Measurements from ENCODE around the gene AIFM3. TPM values are rescaled to one million over a fixed set of nuclear protein-coding genes. Genes with fewer than 3 reads are reported as not detected.

AIFM3 gene
- total and polyA plus RNA-seq, 2 donors (not counting 1 experiment from before 2014, with no cell fraction given) = 3.0 to 6.0 TPM

GRCh38 chr22:20975541-20976290 is 8.7 kb downstream of the AIFM3 start:
- H3K36me3 ChIP-seq (replicated peaks in 1 of 2; ENCODE audit: control extremely low read depth in 1 of 2, control insufficient read depth in 1 of 2, extremely low read depth in 1 of 2, insufficient read depth in 2 of 2, low read length in 1 of 2) = no peaks in the 10 kb centered on the region
- no peaks in the 10 kb centered on the region for H4K20me1 ChIP-seq (ENCODE audit: control insufficient read depth, insufficient read depth, low read length, poor library complexity, severe bottlenecking)
- peaks cover 0 to 22% (median 8%) of the 10 kb centered on the region in 3 donors for H3K9me3 ChIP-seq (ENCODE audit: control extremely low read depth in 1 of 3, control insufficient read depth in 2 of 3, insufficient read depth in 1 of 3, low read length in 2 of 3)
- no peak for DNase-seq
- intact Hi-C loops (cut with micrococcal nuclease) = no loop called here
- Mint-ChIP-seq H3K4me1 (peaks cover 30% of the 10 kb centered on the region), H3K27me3 (peaks cover 3% of the 10 kb centered on the region), H3K4me3 (no peak overlapping the region), H3K27ac (peak overlapping the region; percentile 53), H3K9me3 (ENCODE audit: insufficient read depth) (no peaks in the 10 kb centered on the region)
- TF ChIP-seq EZH2 (IDR thresholded peaks at IDR 0.05; ENCODE audit: borderline replicate concordance, insufficient read depth, low read depth, low read length, poor library complexity, severe bottlenecking) (no peak), CTCF (IDR thresholded peaks at IDR 0.05) (no peak)
- ChIA-PET POLR2A (interaction anchor here (0.6 kb wide), 1 partner anchor 505 kb away, joined by 5 read pairs; no protein-coding TSS in a partner anchor), CTCF (interaction anchor here (1.0 kb wide), 1 partner anchor 14 kb away, joined by 5 read pairs; no protein-coding TSS in a partner anchor)
- no peak overlapping the region for H3K4me2 ChIP-seq (replicated peaks; ENCODE audit: low read depth, low read length, poor library complexity, severe bottlenecking)
- H3K27ac ChIP-seq (ENCODE audit: low read length in 2 of 2) = no peak overlapping the region
- H3K9ac ChIP-seq (ENCODE audit: low read length) = no peak overlapping the region
- H3K4me1 ChIP-seq (ENCODE audit: control insufficient read depth in 2 of 2, insufficient read depth in 2 of 2, low read length in 2 of 2) = peaks cover 23 to 41% of the 10 kb centered on the region in 2 donors
- peaks cover 4% of the 10 kb centered on the region for H3K79me2 ChIP-seq (ENCODE audit: control insufficient read depth, insufficient read depth, low read length)
- 88% methylated on average over 14 of the region's 14 CpGs for WGBS (ENCODE audit: insufficient coverage)
- H3K4me3 ChIP-seq (ENCODE audit: control extremely low read depth in 1 of 5, extremely low read depth in 1 of 5, insufficient read depth in 1 of 5, low read depth in 2 of 5, low read length in 4 of 5) = no peak overlapping the region
- no peak overlapping the region for H2AFZ ChIP-seq (ENCODE audit: insufficient read depth, low read depth, low read length, poor library complexity, severe bottlenecking)
- ATAC-seq (ENCODE audit: low read depth) = no peak
- H3K27me3 ChIP-seq (replicated peaks in 1 of 4; ENCODE audit: control extremely low read depth in 1 of 4, control insufficient read depth in 3 of 4, insufficient read depth in 4 of 4, low read length in 3 of 4) = peaks cover 0 to 3% (median 0%) of the 10 kb centered on the region in 4 experiments

DNA sequence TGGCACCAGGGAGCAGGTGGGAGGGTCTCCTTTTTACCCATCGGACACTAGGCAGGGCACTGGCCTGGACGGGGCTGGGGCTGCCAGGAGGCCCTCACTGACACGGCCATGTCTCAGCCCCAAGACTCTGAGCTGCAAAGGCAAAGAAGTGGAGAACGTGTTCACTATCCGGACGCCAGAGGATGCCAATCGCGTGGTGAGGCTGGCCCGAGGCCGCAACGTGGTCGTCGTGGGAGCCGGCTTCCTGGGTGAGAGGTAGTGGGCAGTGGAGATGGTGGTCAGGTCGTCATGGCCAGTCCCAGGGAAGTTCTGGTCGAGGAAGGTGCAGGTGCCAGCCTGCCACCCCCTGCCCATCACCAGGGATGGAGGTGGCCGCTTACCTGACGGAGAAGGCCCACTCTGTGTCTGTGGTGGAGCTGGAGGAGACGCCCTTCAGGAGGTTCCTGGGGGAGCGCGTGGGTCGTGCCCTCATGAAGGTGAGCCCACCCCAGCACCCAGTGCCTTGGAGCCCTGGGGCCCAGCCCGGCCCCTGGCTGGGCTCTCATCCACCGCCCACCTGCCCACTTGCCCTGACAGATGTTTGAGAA is 9.3 kb downstream of the AIFM3 start:
- no peak for TF ChIP-seq EZH2 (IDR thresholded peaks at IDR 0.05; ENCODE audit: borderline replicate concordance, insufficient read depth, low read depth, low read length, poor library complexity, severe bottlenecking)
- TF ChIP-seq CTCF (IDR thresholded peaks at IDR 0.05) = no peak
- H3K27ac ChIP-seq (ENCODE audit: low read length in 2 of 2) = no peak overlapping the region
- no peak overlapping the region for H3K9ac ChIP-seq (ENCODE audit: low read length)
- H3K27me3 ChIP-seq (replicated peaks in 1 of 4; ENCODE audit: control extremely low read depth in 1 of 4, control insufficient read depth in 3 of 4, insufficient read depth in 4 of 4, low read length in 3 of 4) = peaks cover 0 to 3% (median 0%) of the 10 kb centered on the region in 4 experiments
- ChIA-PET POLR2A (interaction anchor here (0.6 kb wide), 1 partner anchor 506 kb away, joined by 5 read pairs; no protein-coding TSS in a partner anchor), CTCF (interaction anchor here (1.0 kb wide), 1 partner anchor 14 kb away, joined by 5 read pairs; no protein-coding TSS in a partner anchor)
- H2AFZ ChIP-seq (ENCODE audit: insufficient read depth, low read depth, low read length, poor library complexity, severe bottlenecking) = no peak overlapping the region
- DNase-seq (no peak), ATAC-seq (ENCODE audit: low read depth) (no peak)
- H3K36me3 ChIP-seq (replicated peaks in 1 of 2; ENCODE audit: control extremely low read depth in 1 of 2, control insufficient read depth in 1 of 2, extremely low read depth in 1 of 2, insufficient read depth in 2 of 2, low read length in 1 of 2) = no peaks in the 10 kb centered on the region
- H3K9me3 ChIP-seq (ENCODE audit: control extremely low read depth in 1 of 3, control insufficient read depth in 2 of 3, insufficient read depth in 1 of 3, low read length in 2 of 3) = peaks cover 0 to 22% (median 8%) of the 10 kb centered on the region in 3 donors
- H3K4me2 ChIP-seq (replicated peaks; ENCODE audit: low read depth, low read length, poor library complexity, severe bottlenecking) = no peak overlapping the region
- Mint-ChIP-seq H3K9me3 (ENCODE audit: insufficient read depth) (no peaks in the 10 kb centered on the region), H3K4me1 (peaks cover 33% of the 10 kb centered on the region), H3K4me3 (no peak overlapping the region), H3K27me3 (peaks cover 3% of the 10 kb centered on the region), H3K27ac (no peak overlapping the region)
- H3K79me2 ChIP-seq (ENCODE audit: control insufficient read depth, insufficient read depth, low read length) = peaks cover 7% of the 10 kb centered on the region
- WGBS (ENCODE audit: insufficient coverage) = 91% methylated on average over 18 of the region's 24 CpGs
- H3K4me1 ChIP-seq (ENCODE audit: control insufficient read depth in 2 of 2, insufficient read depth in 2 of 2, low read length in 2 of 2) = peaks cover 29 to 45% of the 10 kb centered on the region in 2 donors
- no peak overlapping the region for H3K4me3 ChIP-seq (ENCODE audit: control extremely low read depth in 1 of 5, extremely low read depth in 1 of 5, insufficient read depth in 1 of 5, low read depth in 2 of 5, low read length in 4 of 5)
- H4K20me1 ChIP-seq (ENCODE audit: control insufficient read depth, insufficient read depth, low read length, poor library complexity, severe bottlenecking) = no peaks in the 10 kb centered on the region
- intact Hi-C loops (cut with micrococcal nuclease) = no loop called here
